Measurements from ENCODE around the gene CARD19. TPM values are rescaled to one million over a fixed set of nuclear protein-coding genes. Genes with fewer than 3 reads are reported as not detected.

Gene CARD19
- total RNA-seq, 1 donor from 2014 or later, result 24.5 TPM

DNA sequence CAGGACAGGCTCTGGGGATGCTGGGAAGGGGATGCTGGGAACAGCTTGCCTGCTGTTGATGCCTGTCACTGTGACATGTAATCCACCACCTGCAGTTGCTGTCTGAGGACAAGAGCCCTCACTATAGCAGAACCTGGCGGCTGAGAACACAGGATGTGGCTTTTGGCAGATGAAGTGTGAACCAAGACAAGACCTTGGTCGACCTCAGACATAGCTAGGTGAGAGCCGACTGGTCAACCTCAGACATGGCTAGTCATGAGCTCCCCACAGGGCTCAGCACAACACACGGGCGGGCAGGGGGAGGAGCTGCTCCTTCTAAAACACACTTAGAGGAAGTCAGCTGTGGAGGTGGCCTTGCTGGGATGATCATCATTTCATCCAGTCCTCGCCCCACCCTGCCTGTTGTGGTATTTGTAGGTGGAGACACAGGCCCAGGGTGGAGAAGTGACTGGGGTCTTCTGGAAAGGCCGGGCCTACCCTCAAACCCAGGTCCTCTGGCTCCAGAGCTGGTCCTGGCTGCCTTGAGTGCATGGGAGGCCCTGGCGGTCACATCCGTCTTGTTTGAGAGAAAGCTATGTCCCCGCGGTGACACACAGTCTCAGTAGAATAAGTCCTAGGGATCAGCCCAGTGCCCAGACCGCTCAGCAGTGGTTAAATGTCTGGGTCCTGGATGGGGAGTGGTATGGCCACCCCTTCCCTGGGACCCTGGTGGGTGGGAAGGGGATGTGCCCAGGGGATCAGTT is 31.5 kb upstream of the CARD19 start:
- H3K4me3 ChIP-seq (ENCODE audit: low read length in 3 of 3), result no peak overlapping the region
- H3K27me3 ChIP-seq (ENCODE audit: control insufficient read depth in 3 of 3, insufficient read depth in 3 of 3, low read length in 3 of 3), result peaks cover 4 to 26% (median 17%) of the 10 kb centered on the region in 3 donors
- H3K36me3 ChIP-seq (ENCODE audit: control insufficient read depth in 3 of 3, insufficient read depth in 3 of 3, low read length in 3 of 3), result no peaks in the 10 kb centered on the region
- H3K9me3 ChIP-seq (ENCODE audit: control insufficient read depth in 3 of 3, low read length in 3 of 3), result no peaks in the 10 kb centered on the region
- H3K9ac ChIP-seq (ENCODE audit: low read depth in 1 of 3, low read length in 3 of 3), result no peak overlapping the region
- H3K4me1 ChIP-seq (ENCODE audit: control insufficient read depth in 3 of 3, insufficient read depth in 3 of 3, low read length in 3 of 3), result peaks cover under 1 to 19% (median 8%) of the 10 kb centered on the region in 3 donors
- H3K27ac ChIP-seq (ENCODE audit: low read depth, low read length), result no peak overlapping the region

DNA sequence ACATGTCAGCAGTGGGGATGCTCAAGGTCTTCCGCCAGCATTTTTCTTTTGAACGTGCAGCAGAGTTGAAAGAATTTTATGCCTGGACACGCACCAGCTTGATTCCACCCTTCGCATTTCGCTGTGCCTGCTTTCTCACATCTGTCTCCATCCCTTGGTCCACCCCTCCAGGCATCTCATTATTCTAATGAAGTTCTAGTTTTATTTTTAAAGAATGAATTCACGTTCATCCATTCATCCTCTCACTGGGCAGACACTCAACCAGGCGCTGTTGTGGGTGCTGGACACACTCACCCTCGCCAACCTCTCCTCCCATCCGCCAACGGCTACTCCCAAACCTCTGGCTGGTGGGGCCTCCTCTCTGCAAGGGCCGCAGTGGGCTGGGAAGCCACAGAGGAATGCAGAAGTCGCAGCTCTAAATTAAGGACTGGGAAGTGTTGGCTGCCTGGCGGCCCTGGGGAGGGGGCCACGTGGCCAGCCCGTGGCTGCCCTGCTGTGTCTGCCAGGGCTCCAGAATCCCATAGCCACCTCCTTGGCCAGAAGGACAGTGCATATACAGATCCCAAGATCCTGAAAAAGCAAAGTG is 30.8 kb upstream of the CARD19 start:
- Histone ChIP-seq H3K36me3 (ENCODE audit: control insufficient read depth in 3 of 3, insufficient read depth in 3 of 3, low read length in 3 of 3) (no peaks in the 10 kb centered on the region), H3K4me1 (ENCODE audit: control insufficient read depth in 3 of 3, insufficient read depth in 3 of 3, low read length in 3 of 3) (peaks cover 0 to 12% (median 2%) of the 10 kb centered on the region in 3 donors), H3K4me3 (ENCODE audit: low read length in 3 of 3) (no peak overlapping the region), H3K27me3 (ENCODE audit: control insufficient read depth in 3 of 3, insufficient read depth in 3 of 3, low read length in 3 of 3) (peaks cover 0 to 19% (median 10%) of the 10 kb centered on the region in 3 donors), H3K27ac (ENCODE audit: low read depth, low read length) (no peak overlapping the region), H3K9ac (ENCODE audit: low read depth in 1 of 3, low read length in 3 of 3) (no peak overlapping the region), H3K9me3 (ENCODE audit: control insufficient read depth in 3 of 3, low read length in 3 of 3) (no peaks in the 10 kb centered on the region)

DNA sequence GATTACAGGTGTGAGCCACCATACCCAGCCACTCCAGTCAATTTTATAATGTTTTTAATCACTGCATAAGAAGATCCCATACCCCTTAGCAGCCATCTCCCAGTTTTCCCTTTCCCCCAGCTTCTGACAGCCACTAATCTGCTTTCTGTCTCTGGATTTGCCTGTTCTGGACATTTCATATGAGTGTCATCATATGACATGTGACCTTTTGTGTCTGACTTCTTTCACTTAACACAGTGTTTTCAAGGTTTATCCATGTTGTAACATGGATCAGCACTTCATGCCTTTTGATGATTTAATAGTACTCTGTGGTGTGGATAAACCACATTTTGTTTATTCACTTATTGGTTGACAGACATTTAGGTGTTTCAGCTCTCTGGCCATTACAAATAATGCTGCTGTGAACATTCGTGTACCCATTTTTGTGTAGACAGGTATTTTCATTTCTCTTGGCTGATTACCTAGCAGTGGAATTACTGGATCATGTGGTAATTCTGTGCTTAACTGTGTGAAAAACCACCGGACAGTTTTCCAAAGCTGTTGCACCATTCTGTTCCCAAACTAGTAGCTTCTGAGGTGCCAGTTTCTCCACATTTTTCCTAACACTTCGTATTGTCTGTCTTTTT is 28.9 kb upstream of the CARD19 start:
- H3K27ac ChIP-seq (ENCODE audit: low read depth, low read length), result no peak overlapping the region
- H3K9me3 ChIP-seq (ENCODE audit: control insufficient read depth in 3 of 3, low read length in 3 of 3), result no peaks in the 10 kb centered on the region
- H3K36me3 ChIP-seq (ENCODE audit: control insufficient read depth in 3 of 3, insufficient read depth in 3 of 3, low read length in 3 of 3), result no peaks in the 10 kb centered on the region
- H3K27me3 ChIP-seq (ENCODE audit: control insufficient read depth in 3 of 3, insufficient read depth in 3 of 3, low read length in 3 of 3), result peaks cover 0 to 8% (median 0%) of the 10 kb centered on the region in 3 donors
- peaks cover 2 to 18% (median 4%) of the 10 kb centered on the region in 3 donors for H3K4me1 ChIP-seq (ENCODE audit: control insufficient read depth in 3 of 3, insufficient read depth in 3 of 3, low read length in 3 of 3)
- H3K9ac ChIP-seq (ENCODE audit: low read depth in 1 of 3, low read length in 3 of 3), result no peak overlapping the region
- no peak overlapping the region for H3K4me3 ChIP-seq (ENCODE audit: low read length in 3 of 3)

DNA sequence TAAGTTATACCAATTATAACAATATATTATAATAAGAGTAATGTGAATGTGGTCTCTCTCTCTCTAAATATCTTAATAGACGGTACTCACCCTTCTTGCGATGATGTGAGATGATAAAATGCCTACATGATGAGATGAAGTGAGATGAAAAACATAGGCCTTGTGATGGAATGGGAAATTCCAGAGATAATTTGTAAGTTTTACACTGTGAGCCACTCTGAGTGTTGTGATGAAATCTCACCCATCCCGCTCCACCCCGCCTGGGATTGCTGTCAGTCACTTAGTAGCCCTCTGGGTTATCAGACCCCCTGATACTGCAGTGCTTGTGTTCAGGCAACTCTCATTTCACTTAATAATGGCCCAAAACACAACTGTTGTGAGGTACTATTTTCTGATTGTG is 27.1 kb upstream of the CARD19 start:
- H3K9me3 ChIP-seq (ENCODE audit: control insufficient read depth in 3 of 3, low read length in 3 of 3), result no peaks in the 10 kb centered on the region
- no peak overlapping the region for H3K4me3 ChIP-seq (ENCODE audit: low read length in 3 of 3)
- H3K27me3 ChIP-seq (ENCODE audit: control insufficient read depth in 3 of 3, insufficient read depth in 3 of 3, low read length in 3 of 3), result no peaks in the 10 kb centered on the region
- no peaks in the 10 kb centered on the region for H3K36me3 ChIP-seq (ENCODE audit: control insufficient read depth in 3 of 3, insufficient read depth in 3 of 3, low read length in 3 of 3)
- no peak overlapping the region for H3K9ac ChIP-seq (ENCODE audit: low read depth in 1 of 3, low read length in 3 of 3)
- no peak overlapping the region for H3K27ac ChIP-seq (ENCODE audit: low read depth, low read length)
- H3K4me1 ChIP-seq (ENCODE audit: control insufficient read depth in 3 of 3, insufficient read depth in 3 of 3, low read length in 3 of 3), result peaks cover 6 to 25% (median 7%) of the 10 kb centered on the region in 3 donors

DNA sequence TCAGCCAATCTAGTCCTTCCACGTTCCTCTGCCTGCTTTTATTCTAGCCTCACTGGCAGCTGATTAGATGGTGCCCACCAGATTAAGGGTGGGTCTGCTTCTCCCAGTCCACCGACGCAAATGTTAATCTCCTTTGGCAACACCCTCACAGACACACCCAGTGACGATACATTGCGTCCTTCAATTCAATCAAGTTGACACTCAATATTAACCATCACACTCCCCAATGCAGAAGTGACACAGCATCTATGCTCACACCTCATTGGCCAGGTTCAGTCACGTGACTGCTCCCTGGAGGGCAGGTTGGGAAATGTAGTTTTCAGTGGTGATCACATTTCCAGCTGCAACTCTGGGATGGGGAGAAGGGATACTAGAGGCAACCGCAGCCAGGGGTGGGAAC is 24.6 kb upstream of the CARD19 start:
- Histone ChIP-seq H3K4me3 (ENCODE audit: low read length in 3 of 3) (peak overlapping the region in 1 of 3 donors; percentile 1), H3K9me3 (ENCODE audit: control insufficient read depth in 3 of 3, low read length in 3 of 3) (no peaks in the 10 kb centered on the region), H3K36me3 (ENCODE audit: control insufficient read depth in 3 of 3, insufficient read depth in 3 of 3, low read length in 3 of 3) (no peaks in the 10 kb centered on the region), H3K27me3 (ENCODE audit: control insufficient read depth in 3 of 3, insufficient read depth in 3 of 3, low read length in 3 of 3) (no peaks in the 10 kb centered on the region), H3K27ac (ENCODE audit: low read depth, low read length) (no peak overlapping the region), H3K9ac (ENCODE audit: low read depth in 1 of 3, low read length in 3 of 3) (no peak overlapping the region), H3K4me1 (ENCODE audit: control insufficient read depth in 3 of 3, insufficient read depth in 3 of 3, low read length in 3 of 3) (peaks cover 4 to 13% (median 6%) of the 10 kb centered on the region in 3 donors)

DNA sequence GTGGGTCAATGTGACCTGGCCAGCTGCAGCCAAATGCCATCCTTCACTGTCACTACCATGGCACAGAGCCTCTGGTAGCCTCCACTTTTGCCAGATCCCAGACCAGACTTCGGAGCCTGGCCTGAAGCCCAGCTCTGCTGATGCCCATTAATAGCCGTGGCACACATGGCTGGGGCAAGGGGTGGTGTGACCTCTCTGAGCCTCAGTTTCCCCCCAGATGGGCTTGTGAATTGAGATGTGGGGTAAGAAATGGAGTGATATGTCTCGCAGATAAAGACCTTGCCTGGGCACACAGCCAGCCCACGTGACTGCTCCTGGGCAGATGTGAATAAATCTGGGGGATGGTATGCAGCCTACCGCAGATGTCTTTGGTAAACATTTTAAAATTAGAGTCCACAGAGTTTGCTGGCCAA is 23.6 kb upstream of the CARD19 start:
- H3K27me3 ChIP-seq (ENCODE audit: control insufficient read depth in 3 of 3, insufficient read depth in 3 of 3, low read length in 3 of 3), result no peaks in the 10 kb centered on the region
- no peaks in the 10 kb centered on the region for H3K9me3 ChIP-seq (ENCODE audit: control insufficient read depth in 3 of 3, low read length in 3 of 3)
- H3K36me3 ChIP-seq (ENCODE audit: control insufficient read depth in 3 of 3, insufficient read depth in 3 of 3, low read length in 3 of 3), result no peaks in the 10 kb centered on the region
- peaks cover 4 to 13% (median 6%) of the 10 kb centered on the region in 3 donors for H3K4me1 ChIP-seq (ENCODE audit: control insufficient read depth in 3 of 3, insufficient read depth in 3 of 3, low read length in 3 of 3)
- no peak overlapping the region for H3K4me3 ChIP-seq (ENCODE audit: low read length in 3 of 3)
- no peak overlapping the region for H3K27ac ChIP-seq (ENCODE audit: low read depth, low read length)
- no peak overlapping the region for H3K9ac ChIP-seq (ENCODE audit: low read depth in 1 of 3, low read length in 3 of 3)

DNA sequence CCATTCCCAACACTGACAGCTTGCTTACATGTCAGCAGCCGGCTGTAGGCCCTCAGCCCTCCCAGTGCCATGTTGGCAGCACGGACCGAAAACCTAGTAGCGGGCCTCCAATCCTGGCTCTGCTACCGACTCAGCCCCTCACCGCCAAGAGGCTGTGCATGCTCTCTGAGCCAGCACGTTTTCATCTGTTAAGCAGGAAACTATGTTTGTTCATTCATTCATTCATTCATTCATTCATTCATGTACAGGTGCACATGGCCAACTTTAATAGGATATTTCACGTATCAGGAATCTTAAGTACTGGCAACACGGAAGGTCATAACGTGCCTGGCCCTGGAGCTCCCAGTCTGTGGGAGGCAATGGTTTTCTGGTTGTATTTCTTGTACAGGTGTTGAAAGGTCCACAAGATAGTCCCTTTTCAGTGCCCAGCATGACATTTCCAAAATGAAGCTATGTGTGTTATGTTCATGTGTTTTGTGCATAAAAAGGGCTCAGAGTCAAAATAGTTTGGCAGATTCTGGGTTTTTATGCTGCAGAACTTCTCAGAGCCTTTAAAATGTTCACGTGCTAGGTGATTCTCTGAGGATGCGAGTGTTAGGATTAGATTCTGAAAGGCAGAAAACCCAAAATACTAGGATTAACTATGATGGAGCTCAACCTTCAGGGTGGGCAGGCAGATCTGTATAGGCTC is 19.8 kb upstream of the CARD19 start:
- Histone ChIP-seq H3K27me3 (ENCODE audit: control insufficient read depth in 3 of 3, insufficient read depth in 3 of 3, low read length in 3 of 3) (no peaks in the 10 kb centered on the region), H3K36me3 (ENCODE audit: control insufficient read depth in 3 of 3, insufficient read depth in 3 of 3, low read length in 3 of 3) (no peaks in the 10 kb centered on the region), H3K4me3 (ENCODE audit: low read length in 3 of 3) (no peak overlapping the region), H3K9me3 (ENCODE audit: control insufficient read depth in 3 of 3, low read length in 3 of 3) (no peaks in the 10 kb centered on the region), H3K4me1 (ENCODE audit: control insufficient read depth in 3 of 3, insufficient read depth in 3 of 3, low read length in 3 of 3) (peaks cover 4 to 13% (median 6%) of the 10 kb centered on the region in 3 donors), H3K27ac (ENCODE audit: low read depth, low read length) (no peak overlapping the region), H3K9ac (ENCODE audit: low read depth in 1 of 3, low read length in 3 of 3) (no peak overlapping the region)

DNA sequence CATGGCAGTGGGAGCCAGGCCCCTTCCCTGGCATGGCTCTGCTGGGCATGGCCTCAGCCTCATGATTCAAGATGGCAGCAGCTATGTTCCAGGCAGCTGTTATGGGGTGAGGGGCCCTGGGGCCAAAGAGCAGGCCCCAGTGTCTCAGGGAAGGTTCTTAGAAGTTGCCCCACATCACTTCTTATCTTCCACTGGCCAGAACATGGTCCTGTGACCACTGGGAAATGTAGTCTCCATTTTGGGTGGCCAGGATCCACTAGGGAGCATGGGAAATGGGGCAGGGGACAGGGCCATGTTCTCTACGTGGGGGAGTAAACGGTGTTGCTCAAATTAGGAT is 19.3 kb upstream of the CARD19 start:
- H3K4me1 ChIP-seq (ENCODE audit: control insufficient read depth in 3 of 3, insufficient read depth in 3 of 3, low read length in 3 of 3), result peaks cover 4 to 9% (median 4%) of the 10 kb centered on the region in 3 donors
- H3K4me3 ChIP-seq (ENCODE audit: low read length in 3 of 3), result no peak overlapping the region
- no peak overlapping the region for H3K9ac ChIP-seq (ENCODE audit: low read depth in 1 of 3, low read length in 3 of 3)
- no peaks in the 10 kb centered on the region for H3K9me3 ChIP-seq (ENCODE audit: control insufficient read depth in 3 of 3, low read length in 3 of 3)
- no peaks in the 10 kb centered on the region for H3K27me3 ChIP-seq (ENCODE audit: control insufficient read depth in 3 of 3, insufficient read depth in 3 of 3, low read length in 3 of 3)
- H3K36me3 ChIP-seq (ENCODE audit: control insufficient read depth in 3 of 3, insufficient read depth in 3 of 3, low read length in 3 of 3), result no peaks in the 10 kb centered on the region
- H3K27ac ChIP-seq (ENCODE audit: low read depth, low read length), result no peak overlapping the region

DNA sequence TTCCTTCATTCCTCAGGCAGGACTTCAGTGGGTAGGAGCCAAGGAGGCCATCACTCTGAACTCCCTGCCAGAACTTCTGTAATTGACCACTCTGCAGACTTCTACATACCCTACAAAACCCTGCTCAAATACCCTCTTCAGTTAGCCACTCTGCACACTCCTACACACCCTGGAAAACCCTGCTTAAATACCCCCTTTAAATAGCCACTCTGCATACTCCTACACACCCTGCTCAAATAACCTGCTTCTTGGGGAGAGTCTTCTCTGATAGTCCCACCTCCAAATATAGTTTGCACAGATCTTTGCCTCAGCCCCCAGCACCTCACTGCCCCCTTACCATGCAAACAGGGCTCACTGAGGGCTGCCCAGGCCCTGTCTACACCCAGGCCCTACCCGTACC is 18.6 kb upstream of the CARD19 start:
- no peaks in the 10 kb centered on the region for H3K27me3 ChIP-seq (ENCODE audit: control insufficient read depth in 3 of 3, insufficient read depth in 3 of 3, low read length in 3 of 3)
- no peaks in the 10 kb centered on the region for H3K36me3 ChIP-seq (ENCODE audit: control insufficient read depth in 3 of 3, insufficient read depth in 3 of 3, low read length in 3 of 3)
- no peak overlapping the region for H3K4me3 ChIP-seq (ENCODE audit: low read length in 3 of 3)
- H3K27ac ChIP-seq (ENCODE audit: low read depth, low read length), result no peak overlapping the region
- H3K4me1 ChIP-seq (ENCODE audit: control insufficient read depth in 3 of 3, insufficient read depth in 3 of 3, low read length in 3 of 3), result peaks cover 0 to 5% (median 4%) of the 10 kb centered on the region in 3 donors
- no peaks in the 10 kb centered on the region for H3K9me3 ChIP-seq (ENCODE audit: control insufficient read depth in 3 of 3, low read length in 3 of 3)
- H3K9ac ChIP-seq (ENCODE audit: low read depth in 1 of 3, low read length in 3 of 3), result no peak overlapping the region

DNA sequence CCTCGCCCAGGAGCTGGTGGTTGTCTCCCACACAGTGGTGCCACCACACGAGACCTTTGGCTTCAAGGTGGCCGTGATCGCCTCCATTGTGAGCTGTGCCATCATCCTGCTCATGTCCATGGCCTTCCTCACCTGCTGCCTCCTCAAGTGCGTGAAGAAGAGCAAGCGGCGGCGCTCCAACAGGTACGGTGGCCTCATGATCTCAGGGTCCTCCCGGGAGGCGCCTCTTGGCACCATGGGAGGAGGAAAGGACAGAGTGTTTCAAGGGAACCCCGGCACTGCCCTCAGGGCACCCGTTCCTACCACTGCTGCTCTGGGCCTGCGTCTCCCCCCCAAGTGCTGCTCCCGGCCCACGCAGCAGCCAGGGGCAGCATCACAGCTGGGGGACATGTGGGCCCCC is 18.2 kb upstream of the CARD19 start:
- no peak overlapping the region for H3K27ac ChIP-seq (ENCODE audit: low read depth, low read length)
- H3K36me3 ChIP-seq (ENCODE audit: control insufficient read depth in 3 of 3, insufficient read depth in 3 of 3, low read length in 3 of 3), result no peaks in the 10 kb centered on the region
- H3K4me3 ChIP-seq (ENCODE audit: low read length in 3 of 3), result no peak overlapping the region
- no peaks in the 10 kb centered on the region for H3K9me3 ChIP-seq (ENCODE audit: control insufficient read depth in 3 of 3, low read length in 3 of 3)
- peaks cover 0 to 2% (median under 1%) of the 10 kb centered on the region in 3 donors for H3K4me1 ChIP-seq (ENCODE audit: control insufficient read depth in 3 of 3, insufficient read depth in 3 of 3, low read length in 3 of 3)
- H3K9ac ChIP-seq (ENCODE audit: low read depth in 1 of 3, low read length in 3 of 3), result no peak overlapping the region
- H3K27me3 ChIP-seq (ENCODE audit: control insufficient read depth in 3 of 3, insufficient read depth in 3 of 3, low read length in 3 of 3), result no peaks in the 10 kb centered on the region
